Measurements from ENCODE around the gene GSC. TPM values are rescaled to one million over a fixed set of nuclear protein-coding genes. Genes with fewer than 3 reads are reported as not detected.

GSC gene
- total and polyA plus RNA-seq, 12 donors, result 0.06 to 0.61 (median 0.19) TPM; not detected in 7

- no peak overlapping the region for H3K4me3 ChIP-seq
- 13 to 16% (median 14%) methylated on average over 30 to 36 of the region's 36 CpGs for WGBS, 4 donors
- no peak for DNase-seq
- peaks cover 11% of the 10 kb centered on the region in 2 donors for H3K4me1 ChIP-seq (replicated peaks in 1 of 2)
- no peaks in the 10 kb centered on the region for H3K36me3 ChIP-seq (replicated peaks in 1 of 2)
- no peak overlapping the region for H3K27ac ChIP-seq
- peaks cover 80% of the 10 kb centered on the region for H3K27me3 ChIP-seq
- no peak for TF ChIP-seq POLR2A (IDR thresholded peaks at IDR 0.05)
- TF ChIP-seq CTCF (IDR thresholded peaks at IDR 0.05), result no peak
- intact Hi-C loops (cut with DNase I), result no loop called here
- H3K9me3 ChIP-seq (replicated peaks in 1 of 3), result no peaks in the 10 kb centered on the region
These were observed 3.9 kb upstream of the GSC start for GRCh38 chr14:94773655-94774343.

- Histone ChIP-seq H3K4me3 (no peak overlapping the region), H3K9me3 (replicated peaks in 1 of 3) (no peaks in the 10 kb centered on the region), H3K27me3 (peaks cover 86% of the 10 kb centered on the region), H3K4me1 (replicated peaks in 1 of 2) (peaks cover 12 to 15% of the 10 kb centered on the region in 2 donors), H3K27ac (no peak overlapping the region), H3K36me3 (replicated peaks in 1 of 2) (no peaks in the 10 kb centered on the region)
- no peak for DNase-seq
- intact Hi-C loops (cut with DNase I), result no loop called here
- 15 to 18% (median 16%) methylated on average over 28 to 42 of the region's 42 CpGs for WGBS, 4 donors
- TF ChIP-seq CTCF (IDR thresholded peaks at IDR 0.05) (no peak), POLR2A (IDR thresholded peaks at IDR 0.05) (no peak)
These were observed 3.2 kb upstream of the GSC start for GRCh38 chr14:94773061-94773648.

- no peaks in the 10 kb centered on the region for H3K9me3 ChIP-seq (replicated peaks in 1 of 3)
- 38 to 42% (median 40%) methylated on average over 8 of the region's 8 CpGs for WGBS, 4 donors
- H3K27ac ChIP-seq, result no peak overlapping the region
- no peak for DNase-seq
- peaks cover 92% of the 10 kb centered on the region for H3K27me3 ChIP-seq
- H3K4me1 ChIP-seq (replicated peaks in 1 of 2), result peaks cover 12 to 15% of the 10 kb centered on the region in 2 donors
- intact Hi-C loops (cut with DNase I), result no loop called here
- H3K36me3 ChIP-seq (replicated peaks in 1 of 2), result no peaks in the 10 kb centered on the region
- no peak overlapping the region for H3K4me3 ChIP-seq
- no peak for TF ChIP-seq POLR2A (IDR thresholded peaks at IDR 0.05)
- TF ChIP-seq CTCF (IDR thresholded peaks at IDR 0.05), result no peak
These were observed 2.6 kb upstream of the GSC start for GRCh38 chr14:94772548-94772947.

- 43 to 55% (median 44%) methylated on average over 13 to 14 of the region's 14 CpGs for WGBS, 4 donors
- intact Hi-C loops (cut with DNase I), result no loop called here
- Histone ChIP-seq H3K27me3 (peaks cover 96% of the 10 kb centered on the region), H3K4me3 (no peak overlapping the region), H3K27ac (no peak overlapping the region), H3K9me3 (replicated peaks in 1 of 3) (no peaks in the 10 kb centered on the region), H3K36me3 (replicated peaks in 1 of 2) (no peaks in the 10 kb centered on the region), H3K4me1 (replicated peaks in 1 of 2) (peaks cover 12 to 15% of the 10 kb centered on the region in 2 donors)
- no peak for TF ChIP-seq POLR2A (IDR thresholded peaks at IDR 0.05)
- TF ChIP-seq CTCF (IDR thresholded peaks at IDR 0.05), result no peak
- DNase-seq, result no peak
These were observed 2.1 kb upstream of the GSC start for GRCh38 chr14:94771906-94772490.
